ENCODE measurements around the gene FUT6.

- no peak for TF ChIP-seq EP300 (IDR thresholded peaks at IDR 0.05; ENCODE audit: borderline replicate concordance)
- TF ChIP-seq TAF1 (IDR thresholded peaks at IDR 0.05; ENCODE audit: low read depth): no peak
- TF ChIP-seq RAD21 (IDR thresholded peaks at IDR 0.05; ENCODE audit: low read depth): no peak
- TF ChIP-seq TCF12 (IDR thresholded peaks at IDR 0.05; ENCODE audit: low read depth): no peak
- no peak for TF ChIP-seq FOXM1 (IDR thresholded peaks at IDR 0.05; ENCODE audit: borderline replicate concordance, low read depth)
- no peak for TF ChIP-seq EGR1 (IDR thresholded peaks at IDR 0.05)
Observed at GRCh38 chr19:5880604-5881078, 41.1 kb upstream of the FUT6 start.
